PC-9 (cell line): ENCODE data around the gene FBF1. TPM values are rescaled to one million over a fixed set of nuclear protein-coding genes. Genes with fewer than 3 reads are reported as not detected.

Experiments
- BruUV-seq: library from RNA; stranded (reverse); fragments of 400-500 nt; replicated peaks from 2 replicates; lab custom pipeline; 2021; lab: Mats Ljungman, UMichigan
- CTCF ChIA-PET: fragments of 300-600 bp; sonication (Branson Sonifier 250); formaldehyde crosslinking; loops from one replicate; lab custom pipeline; 2022; ENCODE audit warnings: antibody characterized with exemption; lab: Charles Lee
- POLR2A ChIA-PET: fragments of 300-600 bp; sonication (Branson Sonifier 250); formaldehyde crosslinking; loops from one replicate; lab custom pipeline; 2022; ENCODE audit warnings: antibody characterized with exemption; ENCODE audit not compliant: unreplicated experiment; lab: Charles Lee
- DNase-seq, 2 experiments: peaks; one replicate each; pipeline versions ENCODE4 v3.0.0 to v3.0.0-alpha.2; 2015 to 2022; ENCODE audit warnings: mixed read lengths in 1 of 2
- H2AFZ ChIP-seq: fragments of 200-600 bp; sonication (generic); 2 replicates; pipeline ENCODE4 v1.8.1; 2017; ENCODE audit warnings: antibody characterized with exemption
- H3F3A ChIP-seq: fragments of 200-600 bp; sonication (generic); 2 replicates; pipeline ENCODE4 v1.8.1; 2017; ENCODE audit warnings: antibody characterized with exemption, mild to moderate bottlenecking, low read depth; ENCODE audit not compliant: insufficient read depth
- H3K27ac ChIP-seq: fragments of 200-600 bp; sonication (generic); 2 replicates; pipeline ENCODE4 v1.6.1; 2016; ENCODE audit warnings: mixed run types
- H3K27me3 ChIP-seq: fragments of 200-600 bp; sonication (generic); 2 replicates; pipeline ENCODE4 v1.6.1; 2016; ENCODE audit warnings: low read depth, mixed run types; ENCODE audit not compliant: insufficient read depth
- H3K36me3 ChIP-seq: fragments of 200-600 bp; sonication (generic); 2 replicates; pipeline ENCODE4 v1.6.1; 2016; ENCODE audit warnings: low read depth, mixed run types
- H3K4me1 ChIP-seq: fragments of 200-600 bp; sonication (generic); replicated peaks from 2 replicates; pipeline ENCODE4 v1.6.1; 2016; ENCODE audit warnings: mixed run types; ENCODE audit not compliant: insufficient read depth
- H3K4me2 ChIP-seq: fragments of 200-600 bp; sonication (generic); 2 replicates; pipeline ENCODE4 v1.6.1; 2017; ENCODE audit warnings: mixed run types
- H3K4me3 ChIP-seq: fragments of 200-600 bp; sonication (generic); 2 replicates; pipeline ENCODE4 v1.6.1; 2016; ENCODE audit warnings: mixed run types
- H3K79me2 ChIP-seq: fragments of 200-600 bp; sonication (generic); 2 replicates; pipeline ENCODE4 v1.6.1; 2017; ENCODE audit warnings: low read depth, mixed run types
- H3K9me2 ChIP-seq: fragments of 200-600 bp; sonication (generic); 2 replicates; pipeline ENCODE4 v1.8.1; 2017; ENCODE audit warnings: mild to moderate bottlenecking; ENCODE audit not compliant: insufficient read depth
- H3K9me3 ChIP-seq: fragments of 200-600 bp; sonication (generic); 2 replicates; pipeline ENCODE4 v1.8.1; 2016; ENCODE audit warnings: low read depth; ENCODE audit not compliant: insufficient read depth
- H4K20me1 ChIP-seq: fragments of 200-600 bp; sonication (generic); 2 replicates; pipeline ENCODE4 v1.8.1; 2017; ENCODE audit not compliant: insufficient read depth
- CTCF ChIP-seq: fragments of 200-600 bp; sonication (generic); conservative IDR thresholded peaks from 2 replicates; pipeline ENCODE4 v1.6.1; 2017; ENCODE audit warnings: mixed run types, antibody characterized with exemption, mild to moderate bottlenecking, moderate library complexity
- EZH2 ChIP-seq: fragments of 200-600 bp; sonication (generic); IDR thresholded peaks from 2 replicates; pipeline ENCODE4 v1.8.0; 2017; ENCODE audit warnings: antibody characterized with exemption, low read depth
- intact Hi-C: fragments of 100-400 bp; cut with micrococcal nuclease; formaldehyde crosslinking; loops from one replicate; pipeline ENCODE4 v1.10.0; 2022; ENCODE audit not compliant: unreplicated experiment
- total RNA-seq: library from RNA; stranded (reverse); gene quantifications from 2 replicates; pipeline ENCODE4 v1.2.3, GENCODE V29; 2021

FBF1 gene
- total RNA-seq, 1 experiment from 2014 or later = 22.5 TPM

GRCh38 chr17:75875940-75876189, 65.0 kb downstream of the FBF1 start:
- Histone ChIP-seq H2AFZ (peak overlapping the region; percentile 60; the same call in 1 of the 2 replicates), H3K36me3 (no peaks in the 10 kb centered on the region), H3K4me2 (peak overlapping the region; percentile 85), H3K27ac (peak overlapping the region; percentile 87), H3K9me2 (no peaks in the 10 kb centered on the region), H3F3A (peaks cover 60% of the 10 kb centered on the region), H3K79me2 (0 out of 2 replicates have a peak, but pooled peaks cover 3% of the 10 kb centered on the region), H3K27me3 (no peaks in the 10 kb centered on the region), H3K4me1 (peaks cover 48% of the 10 kb centered on the region), H3K4me3 (peak overlapping the region; percentile 96; the same call in 1 of the 2 replicates), H3K9me3 (no peaks in the 10 kb centered on the region), H4K20me1 (no peaks in the 10 kb centered on the region)
- intact Hi-C loops = loop anchor here (1.0 to 2.0 kb wide), 4 partner anchors 21 to 191 kb away; partner anchors contain the start of genes UNK and WBP2
- CTCF ChIA-PET = interaction anchor here (0.5 to 1.1 kb wide), 12 partner anchors 15 to 274 kb away, joined by 3 to 7 read pairs (median 4); partner anchors contain the start of genes UNC13D and WBP2
- POLR2A ChIA-PET = interaction anchor here (0.5 to 1.7 kb wide), 8 partner anchors 20 to 858 kb away, joined by 3 to 16 read pairs (median 8); partner anchors contain the start of gene WBP2
- peak in 1 of 2 experiments; percentile 94 for DNase-seq
- TF ChIP-seq EZH2 (no peak), CTCF (no peak)
- BruUV-seq = no TSS peak

GRCh38 chr17:75875182-75875939, 65.5 kb downstream of the FBF1 start:
- intact Hi-C loops = no loop called here
- Histone ChIP-seq H3F3A (peaks cover 60% of the 10 kb centered on the region), H3K27ac (peak overlapping the region; percentile 87), H2AFZ (peak overlapping the region; percentile 60; the same call in 1 of the 2 replicates), H3K4me1 (peaks cover 48% of the 10 kb centered on the region), H4K20me1 (no peaks in the 10 kb centered on the region), H3K36me3 (no peaks in the 10 kb centered on the region), H3K79me2 (0 out of 2 replicates have a peak, but pooled peaks cover 3% of the 10 kb centered on the region), H3K4me3 (peak overlapping the region; percentile 96; the same call in 1 of the 2 replicates), H3K9me2 (no peaks in the 10 kb centered on the region), H3K9me3 (no peaks in the 10 kb centered on the region), H3K27me3 (no peaks in the 10 kb centered on the region), H3K4me2 (peak overlapping the region; percentile 85)
- BruUV-seq = no TSS peak
- ChIA-PET POLR2A (interaction anchor here (0.5 to 1.7 kb wide), 9 partner anchors 20 to 977 kb away, joined by 3 to 16 read pairs (median 6); partner anchors contain the start of gene WBP2), CTCF (interaction anchor here (0.5 to 1.1 kb wide), 12 partner anchors 15 to 274 kb away, joined by 3 to 7 read pairs (median 4); partner anchors contain the start of genes UNC13D and WBP2)
- no peak for DNase-seq
- TF ChIP-seq EZH2 = no peak
- no peak for TF ChIP-seq CTCF

GRCh38 chr17:75874323-75875181, 66.3 kb downstream of the FBF1 start:
- H3K4me1 ChIP-seq = peaks cover 49% of the 10 kb centered on the region
- no peak overlapping the region for H3K4me3 ChIP-seq
- intact Hi-C loops = no loop called here
- H3K79me2 ChIP-seq = 0 out of 2 replicates have a peak, but pooled peaks cover 3% of the 10 kb centered on the region
- H3K4me2 ChIP-seq = peak overlapping the region; percentile 85; the same call in 1 of the 2 replicates
- no peak for TF ChIP-seq EZH2
- no peaks in the 10 kb centered on the region for H3K9me3 ChIP-seq
- BruUV-seq = TSS peak; percentile 8
- ChIA-PET POLR2A (interaction anchor here (0.7 to 1.7 kb wide), 2 partner anchors 95 to 976 kb away, joined by 6 to 13 read pairs; no protein-coding TSS in a partner anchor), CTCF (interaction anchor here (0.6 to 0.8 kb wide), 3 partner anchors 19 to 173 kb away, joined by 3 read pairs; partner anchors contain the start of gene WBP2)
- no peaks in the 10 kb centered on the region for H3K27me3 ChIP-seq
- DNase-seq = no peak
- H2AFZ ChIP-seq = no peak overlapping the region
- H3K36me3 ChIP-seq = no peaks in the 10 kb centered on the region
- no peak overlapping the region for H3K27ac ChIP-seq
- H3K9me2 ChIP-seq = no peaks in the 10 kb centered on the region
- peaks cover 53% of the 10 kb centered on the region for H3F3A ChIP-seq
- H4K20me1 ChIP-seq = no peaks in the 10 kb centered on the region
